ENCODE results near the gene RORC.

DNA sequence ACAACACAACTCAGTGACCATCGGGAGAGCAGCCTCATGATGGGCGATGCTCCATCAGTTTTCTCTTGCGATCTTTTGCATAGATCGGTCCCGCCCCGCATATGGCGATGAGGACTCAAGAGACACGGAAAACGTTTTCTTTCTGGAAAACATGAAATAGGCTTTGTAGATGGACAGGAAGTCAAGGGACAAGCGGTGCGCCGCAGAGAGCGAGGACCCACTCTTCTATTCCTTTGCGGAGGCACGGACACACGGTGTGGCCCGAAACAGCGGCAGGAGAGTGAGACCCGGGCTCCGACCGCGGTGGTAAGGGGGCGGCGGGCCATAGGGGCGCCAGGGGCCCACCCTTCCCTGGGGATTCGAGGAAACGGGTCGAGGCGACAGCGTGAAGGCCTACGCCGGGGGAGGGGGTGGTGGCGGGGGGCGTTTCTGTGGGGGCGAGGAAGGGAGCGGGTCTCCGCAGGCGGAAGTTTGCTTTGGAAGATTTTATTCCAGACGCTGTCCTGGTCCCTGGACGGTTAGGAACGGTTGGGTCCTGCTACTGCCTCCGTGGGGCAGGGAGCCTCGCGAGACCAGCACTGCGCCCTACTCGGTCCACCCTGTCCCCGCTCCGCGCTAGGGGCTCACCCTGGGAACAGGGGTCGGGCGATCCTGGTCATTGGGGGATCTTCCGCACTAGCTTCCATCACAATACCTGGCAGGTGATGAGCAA is 40.5 kb downstream of the RORC start:
- TF ChIP-seq CTCF (conservative IDR thresholded peaks at IDR 0.05 in 1 of 2, IDR thresholded peaks at IDR 0.05 in 1 of 2; ENCODE audit: extremely low read depth in 1 of 2, insufficient read depth in 1 of 2, low read depth in 1 of 2, low read length in 2 of 2): no peak
- peak; percentile 40 for TF ChIP-seq EZH2 (IDR thresholded peaks at IDR 0.05; ENCODE audit: borderline replicate concordance, low read length)
